Spleen (tissue), 11 donors: ENCODE data around the gene RFPL3. TPM values are rescaled to one million over a fixed set of nuclear protein-coding genes. Genes with fewer than 3 reads are reported as not detected.

Source experiments
- DNase-seq: peaks from one replicate; pipeline ENCODE4 v3.0.0-alpha.2; 2020
- H3K27ac ChIP-seq, 8 donors: fragments of 200-600 bp; sonication (generic) in 7 of 8; 1 replicate in 4 of 8; 2 replicates in 4 of 8; pipeline versions ENCODE4 v1.5.0 to v1.8.0; 2016 to 2021; ENCODE audit warnings: inconsistent platforms in 4 of 8, mild to moderate bottlenecking in 4 of 8, moderate library complexity in 1 of 8
- H3K27me3 ChIP-seq, 7 donors: fragments of 200-600 bp; sonication (generic) in 6 of 7; replicated peaks in 1 of 7; 1 replicate in 4 of 7; 2 replicates in 3 of 7; pipeline versions ENCODE4 v1.5.0 to v1.8.0; 2016 to 2021; ENCODE audit warnings: inconsistent platforms in 3 of 7, mild to moderate bottlenecking in 1 of 7
- H3K36me3 ChIP-seq, 6 donors: fragments of 200-600 bp; sonication (generic) in 5 of 6; 1 replicate in 4 of 6; 2 replicates in 2 of 6; pipeline versions ENCODE4 v1.5.0 to v1.8.0; 2016 to 2021; ENCODE audit warnings: inconsistent platforms in 2 of 6
- H3K4me1 ChIP-seq, 6 donors: fragments of 200-600 bp; sonication (generic) in 5 of 6; 1 replicate in 3 of 6; 2 replicates in 3 of 6; pipeline versions ENCODE4 v1.5.0 to v1.8.0; 2016 to 2021; ENCODE audit warnings: inconsistent platforms in 3 of 6
- H3K4me3 ChIP-seq, 8 donors: fragments of 200-600 bp; sonication (generic) in 7 of 8; 1 replicate in 4 of 8; 2 replicates in 4 of 8; pipeline versions ENCODE4 v1.5.0 to v1.8.0; 2016 to 2021; ENCODE audit warnings: inconsistent platforms in 4 of 8, mild to moderate bottlenecking in 4 of 8, moderate library complexity in 2 of 8
- H3K9me3 ChIP-seq, 8 donors: fragments of 200-600 bp; sonication (generic) in 7 of 8; 1 replicate in 4 of 8; 2 replicates in 4 of 8; pipeline versions ENCODE4 v1.5.0 to v1.8.0; 2016 to 2021; ENCODE audit warnings: inconsistent platforms in 4 of 8
- CTCF ChIP-seq, 11 experiments: fragments of 200-600 bp in 7 of 11; fragments of 450-650 bp in 4 of 11; sonication (generic) in 4 of 11; IDR thresholded peaks in 8 of 11; conservative IDR thresholded peaks in 3 of 11; 1 replicate in 7 of 11; 2 replicates in 4 of 11; pipeline versions ENCODE4 v1.4.0 to v1.8.0; 2016 to 2021; ENCODE audit warnings: antibody characterized with exemption in 11 of 11, inconsistent platforms in 4 of 11, mild to moderate bottlenecking in 1 of 11
- POLR2A ChIP-seq, 3 donors: fragments of 450-650 bp; IDR thresholded peaks; one replicate each; pipeline ENCODE4 v1.5.1; 2017; ENCODE audit warnings: antibody characterized with exemption in 3 of 3, mild to moderate bottlenecking in 1 of 3
- POLR2AphosphoS5 ChIP-seq, 3 donors: sonication (generic); formaldehyde crosslinking; IDR thresholded peaks; one replicate each; pipeline ENCODE4 v1.5.1; 2017; ENCODE audit warnings: antibody characterized with exemption in 3 of 3
- WGBS, 5 donors: extraction: QIAGEN DNeasy Blood & Tissue Kit in 3 of 5; methylation state at CpG; one replicate each; pipeline versions ENCODE4 v1.1.5 to v1.1.7; 2013 to 2018; 5-methylcytosine and 5-hydroxymethylcytosine counted together
- intact Hi-C: fragments of 100-400 bp; cut with DNase I; formaldehyde crosslinking; loops from one replicate; pipeline ENCODE4 v1.15.0; 2023; ENCODE audit warnings: low total_unique reads
- polyA plus RNA-seq, 3 donors: library from polyadenylated mRNA; stranded (reverse); fragments of 200-250 nt; gene quantifications; one replicate each; pipeline ENCODE4 v1.2.1, GENCODE V29; 2013
- total RNA-seq, 7 donors: library from RNA; depleted of rRNA in 3 of 7; stranded (reverse); fragments of >200 nt in 3 of 7; fragmentation: NEBNext Ultra II Directional in 4 of 7; extraction: Animal tissue kit (Norgen Biotek cat#: 25700) in 4 of 7; gene quantifications; one replicate each; pipeline versions ENCODE4 v1.1.0 to v1.2.1, GENCODE V29; 2016 to 2021
- donor health status: healthy with polysubstance abuse.
- donor health status: DM: no; HTN: no; CAD: no; lungs with moderate emphysema.
- donor health status: DM: no; HTN: no; CAD: no.
- donor health status: Bipolar disorder and iron deficiency.
- donor health status: healthy.
- donor health status: DM: no; HTN: no; CAD: no.
- donor health status: DM: yes; HTN: yes; CAD: no.

Gene RFPL3
- total and polyA plus RNA-seq, 10 donors = 0.06 TPM; not detected in 9

GRCh38 chr22:32339190-32340012, 18.3 kb upstream of the RFPL3 start:
- Histone ChIP-seq H3K27me3 (peaks cover 0 to 64% (median 0%) of the 10 kb centered on the region in 7 donors), H3K36me3 (no peaks in the 10 kb centered on the region), H3K4me3 (no peak overlapping the region), H3K9me3 (no peaks in the 10 kb centered on the region), H3K4me1 (no peaks in the 10 kb centered on the region), H3K27ac (no peak overlapping the region)
- TF ChIP-seq POLR2AphosphoS5 (IDR thresholded peaks at IDR 0.05) (no peak), CTCF (IDR thresholded peaks at IDR 0.05 in 8 of 11, conservative IDR thresholded peaks at IDR 0.05 in 3 of 11) (no peak), POLR2A (IDR thresholded peaks at IDR 0.05) (no peak)
- intact Hi-C loops = no loop called here
- 80 to 91% (median 87%) methylated on average over 21 to 23 of the region's 23 CpGs for WGBS, 5 donors
- DNase-seq = peak; percentile 54

GRCh38 chr22:32340411-32340810, 17.3 kb upstream of the RFPL3 start:
- H3K27ac ChIP-seq = no peak overlapping the region
- intact Hi-C loops = no loop called here
- H3K4me1 ChIP-seq = no peaks in the 10 kb centered on the region
- H3K9me3 ChIP-seq = no peaks in the 10 kb centered on the region
- no peak overlapping the region for H3K4me3 ChIP-seq
- no peaks in the 10 kb centered on the region for H3K36me3 ChIP-seq
- H3K27me3 ChIP-seq = peaks cover 0 to 59% (median 0%) of the 10 kb centered on the region in 7 donors
- no peak for TF ChIP-seq CTCF (IDR thresholded peaks at IDR 0.05 in 8 of 11, conservative IDR thresholded peaks at IDR 0.05 in 3 of 11)
- no peak for TF ChIP-seq POLR2A (IDR thresholded peaks at IDR 0.05)
- no peak for TF ChIP-seq POLR2AphosphoS5 (IDR thresholded peaks at IDR 0.05)
- WGBS, 5 donors = 80 to 85% (median 83%) methylated on average over 11 of the region's 11 CpGs
- DNase-seq = no peak

- H3K4me1 ChIP-seq = no peaks in the 10 kb centered on the region
- H3K27ac ChIP-seq = no peak overlapping the region
- H3K9me3 ChIP-seq = no peaks in the 10 kb centered on the region
- H3K4me3 ChIP-seq = no peak overlapping the region
- intact Hi-C loops = no loop called here
- DNase-seq = no peak
- TF ChIP-seq CTCF (IDR thresholded peaks at IDR 0.05 in 8 of 11, conservative IDR thresholded peaks at IDR 0.05 in 3 of 11) = no peak
- H3K27me3 ChIP-seq = peaks cover 0 to 50% (median 0%) of the 10 kb centered on the region in 7 donors
- WGBS, 5 donors = 72 to 87% (median 81%) methylated on average over 12 to 13 of the region's 13 CpGs
- H3K36me3 ChIP-seq = no peaks in the 10 kb centered on the region
These were observed 16.4 kb upstream of the RFPL3 start for GRCh38 chr22:32341122-32341740.

- TF ChIP-seq CTCF (IDR thresholded peaks at IDR 0.05 in 8 of 11, conservative IDR thresholded peaks at IDR 0.05 in 3 of 11) (no peak), POLR2AphosphoS5 (IDR thresholded peaks at IDR 0.05) (no peak), POLR2A (IDR thresholded peaks at IDR 0.05) (no peak)
- H3K27me3 ChIP-seq = peaks cover 0 to 39% (median 0%) of the 10 kb centered on the region in 7 donors
- no peak overlapping the region for H3K4me3 ChIP-seq
- H3K27ac ChIP-seq = no peak overlapping the region
- no peaks in the 10 kb centered on the region for H3K36me3 ChIP-seq
- no peaks in the 10 kb centered on the region for H3K9me3 ChIP-seq
- WGBS, 5 donors = 70 to 77% (median 71%) methylated on average over 2 of the region's 2 CpGs
- DNase-seq = no peak
- H3K4me1 ChIP-seq = no peaks in the 10 kb centered on the region
- intact Hi-C loops = no loop called here
These were observed 14.7 kb upstream of the RFPL3 start for GRCh38 chr22:32342977-32343376.
